ENCODE data around the gene COX10. TPM values are rescaled to one million over a fixed set of nuclear protein-coding genes. Genes with fewer than 3 reads are reported as not detected.
A peak's percentile ranks its signal among the peaks of the same experiment; 100 is the strongest.
"Not testable (repeated sequence)": the region's sequence is repeated elsewhere in the genome, so short reads cannot be mapped to it uniquely, and the experiment has no call there.

The COX10 gene
- total and polyA plus RNA-seq, 9 donors: 11.4 to 16.1 (median 14.1) TPM

GRCh38 chr17:14161419-14161818 lies 92.1 kb downstream of the COX10 start:
- H3K36me3 ChIP-seq (ENCODE audit: control insufficient read depth, insufficient read depth, low read length): no peaks in the 10 kb centered on the region
- no peak for DNase-seq
- no peak overlapping the region for H3K4me3 ChIP-seq (ENCODE audit: low read length)
- H3K27me3 ChIP-seq (ENCODE audit: control insufficient read depth, insufficient read depth, low read length): no peaks in the 10 kb centered on the region
- H3K9me3 ChIP-seq (replicated peaks; ENCODE audit: control insufficient read depth, low read depth, low read length): no peaks in the 10 kb centered on the region
- H3K4me1 ChIP-seq (ENCODE audit: control insufficient read depth, insufficient read depth, low read length): no peaks in the 10 kb centered on the region
- WGBS (ENCODE audit: insufficient coverage): 82% methylated on average over 1 of the region's 1 CpG
- no peak overlapping the region for H3K27ac ChIP-seq (ENCODE audit: low read length)

- no peaks in the 10 kb centered on the region for H3K27me3 ChIP-seq (ENCODE audit: control insufficient read depth, insufficient read depth, low read length)
- no CpG with 5 or more reads among the region's 1 CpG for WGBS (ENCODE audit: insufficient coverage)
- H3K4me3 ChIP-seq (ENCODE audit: low read length): no peak overlapping the region
- H3K4me1 ChIP-seq (ENCODE audit: control insufficient read depth, insufficient read depth, low read length): no peaks in the 10 kb centered on the region
- no peak overlapping the region for H3K27ac ChIP-seq (ENCODE audit: low read length)
- H3K9me3 ChIP-seq (replicated peaks; ENCODE audit: control insufficient read depth, low read depth, low read length): peaks cover 19% of the 10 kb centered on the region
- DNase-seq: no peak
- no peaks in the 10 kb centered on the region for H3K36me3 ChIP-seq (ENCODE audit: control insufficient read depth, insufficient read depth, low read length)
Observed at GRCh38 chr17:14165616-14166015, 96.3 kb downstream of the COX10 start.

GRCh38 chr17:14167831-14168230 lies 98.5 kb downstream of the COX10 start:
- not testable (repeated sequence) for H3K36me3 ChIP-seq (ENCODE audit: control insufficient read depth, insufficient read depth, low read length); H3K27me3 ChIP-seq (ENCODE audit: control insufficient read depth, insufficient read depth, low read length); H3K4me3 ChIP-seq (ENCODE audit: low read length); DNase-seq; H3K27ac ChIP-seq (ENCODE audit: low read length); H3K4me1 ChIP-seq (ENCODE audit: control insufficient read depth, insufficient read depth, low read length)
- peaks cover 19% of the 10 kb centered on the region for H3K9me3 ChIP-seq (replicated peaks; ENCODE audit: control insufficient read depth, low read depth, low read length)
- no CpG with 5 or more reads among the region's 1 CpG for WGBS (ENCODE audit: insufficient coverage)

GRCh38 chr17:14168582-14168981 lies 99.3 kb downstream of the COX10 start:
- Histone ChIP-seq H3K9me3 (replicated peaks; ENCODE audit: control insufficient read depth, low read depth, low read length) (peaks cover 19% of the 10 kb centered on the region), H3K4me3 (ENCODE audit: low read length) (no peak overlapping the region), H3K27me3 (ENCODE audit: control insufficient read depth, insufficient read depth, low read length) (no peaks in the 10 kb centered on the region), H3K27ac (ENCODE audit: low read length) (no peak overlapping the region), H3K36me3 (ENCODE audit: control insufficient read depth, insufficient read depth, low read length) (no peaks in the 10 kb centered on the region), H3K4me1 (ENCODE audit: control insufficient read depth, insufficient read depth, low read length) (no peaks in the 10 kb centered on the region)
- no peak for DNase-seq
- 83% methylated on average over 2 of the region's 3 CpGs for WGBS (ENCODE audit: insufficient coverage)

- Histone ChIP-seq H3K9me3 (replicated peaks; ENCODE audit: control insufficient read depth, low read depth, low read length) (peaks cover 19% of the 10 kb centered on the region), H3K4me3 (ENCODE audit: low read length) (no peak overlapping the region), H3K27ac (ENCODE audit: low read length) (no peak overlapping the region), H3K4me1 (ENCODE audit: control insufficient read depth, insufficient read depth, low read length) (no peaks in the 10 kb centered on the region), H3K36me3 (ENCODE audit: control insufficient read depth, insufficient read depth, low read length) (no peaks in the 10 kb centered on the region), H3K27me3 (ENCODE audit: control insufficient read depth, insufficient read depth, low read length) (no peaks in the 10 kb centered on the region)
- DNase-seq: no peak
- WGBS (ENCODE audit: insufficient coverage): 100% methylated on average over 1 of the region's 2 CpGs
Observed at GRCh38 chr17:14169287-14169686, 100.0 kb downstream of the COX10 start.

- H3K36me3 ChIP-seq (ENCODE audit: control insufficient read depth, insufficient read depth, low read length): no peaks in the 10 kb centered on the region
- no peaks in the 10 kb centered on the region for H3K4me1 ChIP-seq (ENCODE audit: control insufficient read depth, insufficient read depth, low read length)
- no CpG with 5 or more reads among the region's 1 CpG for WGBS (ENCODE audit: insufficient coverage)
- no peak for DNase-seq
- H3K9me3 ChIP-seq (replicated peaks; ENCODE audit: control insufficient read depth, low read depth, low read length): peaks cover 19% of the 10 kb centered on the region
- H3K27me3 ChIP-seq (ENCODE audit: control insufficient read depth, insufficient read depth, low read length): no peaks in the 10 kb centered on the region
- no peak overlapping the region for H3K27ac ChIP-seq (ENCODE audit: low read length)
- no peak overlapping the region for H3K4me3 ChIP-seq (ENCODE audit: low read length)
Observed at GRCh38 chr17:14169901-14170300, 100.6 kb downstream of the COX10 start.

- WGBS (ENCODE audit: insufficient coverage): no CpG with 5 or more reads among the region's 3 CpGs
- not testable (repeated sequence) for H3K27ac ChIP-seq (ENCODE audit: low read length); H3K4me1 ChIP-seq (ENCODE audit: control insufficient read depth, insufficient read depth, low read length); H3K4me3 ChIP-seq (ENCODE audit: low read length); H3K27me3 ChIP-seq (ENCODE audit: control insufficient read depth, insufficient read depth, low read length); H3K9me3 ChIP-seq (replicated peaks; ENCODE audit: control insufficient read depth, low read depth, low read length); H3K36me3 ChIP-seq (ENCODE audit: control insufficient read depth, insufficient read depth, low read length)
- DNase-seq: peak; percentile 60
Observed at GRCh38 chr17:14176989-14177388, 107.7 kb downstream of the COX10 start.

GRCh38 chr17:14177801-14178200 lies 108.5 kb downstream of the COX10 start:
- H3K27ac ChIP-seq (ENCODE audit: low read length); H3K36me3 ChIP-seq (ENCODE audit: control insufficient read depth, insufficient read depth, low read length); H3K9me3 ChIP-seq (replicated peaks; ENCODE audit: control insufficient read depth, low read depth, low read length); H3K27me3 ChIP-seq (ENCODE audit: control insufficient read depth, insufficient read depth, low read length); H3K4me3 ChIP-seq (ENCODE audit: low read length); H3K4me1 ChIP-seq (ENCODE audit: control insufficient read depth, insufficient read depth, low read length); DNase-seq: not testable (repeated sequence)
- WGBS (ENCODE audit: insufficient coverage): no CpG with 5 or more reads among the region's 4 CpGs

- H3K4me1 ChIP-seq (ENCODE audit: control insufficient read depth, insufficient read depth, low read length); H3K27me3 ChIP-seq (ENCODE audit: control insufficient read depth, insufficient read depth, low read length); H3K4me3 ChIP-seq (ENCODE audit: low read length); H3K27ac ChIP-seq (ENCODE audit: low read length); H3K36me3 ChIP-seq (ENCODE audit: control insufficient read depth, insufficient read depth, low read length); DNase-seq; H3K9me3 ChIP-seq (replicated peaks; ENCODE audit: control insufficient read depth, low read depth, low read length): not testable (repeated sequence)
- WGBS (ENCODE audit: insufficient coverage): no CpG with 5 or more reads among the region's 1 CpG
Observed at GRCh38 chr17:14179951-14180350, 110.6 kb downstream of the COX10 start.

GRCh38 chr17:14182084-14182483 lies 112.8 kb downstream of the COX10 start:
- not testable (repeated sequence) for H3K27me3 ChIP-seq (ENCODE audit: control insufficient read depth, insufficient read depth, low read length); H3K4me3 ChIP-seq (ENCODE audit: low read length)
- WGBS (ENCODE audit: insufficient coverage): no CpG with 5 or more reads among the region's 6 CpGs

GRCh38 chr17:14184536-14184935 lies 115.2 kb downstream of the COX10 start:
- H3K4me1 ChIP-seq (ENCODE audit: control insufficient read depth, insufficient read depth, low read length); H3K27ac ChIP-seq (ENCODE audit: low read length): not testable (repeated sequence)

More at GRCh38 chr17:14182084-14182483, 112.8 kb downstream of the COX10 start:
- H3K27ac ChIP-seq (ENCODE audit: low read length); H3K9me3 ChIP-seq (replicated peaks; ENCODE audit: control insufficient read depth, low read depth, low read length); H3K36me3 ChIP-seq (ENCODE audit: control insufficient read depth, insufficient read depth, low read length); DNase-seq; H3K4me1 ChIP-seq (ENCODE audit: control insufficient read depth, insufficient read depth, low read length): not testable (repeated sequence)

More at GRCh38 chr17:14184536-14184935, 115.2 kb downstream of the COX10 start:
- H3K4me3 ChIP-seq (ENCODE audit: low read length); H3K36me3 ChIP-seq (ENCODE audit: control insufficient read depth, insufficient read depth, low read length); DNase-seq; H3K27me3 ChIP-seq (ENCODE audit: control insufficient read depth, insufficient read depth, low read length); H3K9me3 ChIP-seq (replicated peaks; ENCODE audit: control insufficient read depth, low read depth, low read length): not testable (repeated sequence)
- WGBS (ENCODE audit: insufficient coverage): no CpG with 5 or more reads among the region's 5 CpGs

Measured in muscle of leg (tissue), 11 donors.